IMR-90 (cell line): ENCODE measurements around the gene POU2F1. TPM values are rescaled to one million over a fixed set of nuclear protein-coding genes. Genes with fewer than 3 reads are reported as not detected.

Experiments
- ATAC-seq: fragments of 200-7000 bp; cut with Tn5 transposase; 2 replicates; pipeline ENCODE4 v1.9.1; 2020; ENCODE audit warnings: low read depth, mild to moderate bottlenecking, moderate library complexity
- BruUV-seq: library from RNA; stranded (reverse); fragments of 400-500 nt; replicated peaks from 2 replicates; lab custom pipeline; 2021; lab: Mats Ljungman, UMichigan
- CTCF ChIA-PET: fragments of 300-600 bp; formaldehyde crosslinking; extraction: SDS; loops from one replicate; lab custom pipeline; 2021; ENCODE audit warnings: antibody characterized with exemption; lab: Yijun Ruan, JAX
- POLR2A ChIA-PET: fragments of 300-600 bp; sonication (Branson Sonifier 250); formaldehyde crosslinking; loops from one replicate; lab custom pipeline; 2022; ENCODE audit warnings: antibody characterized with exemption; ENCODE audit not compliant: unreplicated experiment; lab: Charles Lee
- DNase-seq: peaks from one replicate; pipeline ENCODE4 v3.0.0; 2013
- H2AFZ ChIP-seq: replicated peaks from 2 replicates; pipeline ENCODE3; 2013; ENCODE audit warnings: low read length, mild to moderate bottlenecking; ENCODE audit not compliant: poor library complexity
- H2AK5ac ChIP-seq: 2 replicates; pipeline ENCODE4 v1.6.1; 2013; ENCODE audit warnings: low read depth, low read length, inconsistent platforms
- H2AK9ac ChIP-seq: replicated peaks from 2 replicates; pipeline ENCODE3; 2013; ENCODE audit warnings: mild to moderate bottlenecking, low read depth, low read length, moderate library complexity; ENCODE audit not compliant: poor library complexity
- H2BK120ac ChIP-seq: 2 replicates; pipeline ENCODE4 v1.6.1; 2013; ENCODE audit warnings: low read depth, low read length, inconsistent platforms
- H2BK15ac ChIP-seq: 3 replicates; pipeline ENCODE4 v1.6.1; 2013; ENCODE audit warnings: low read depth, low read length, inconsistent platforms
- H2BK20ac ChIP-seq: 2 replicates; pipeline ENCODE4 v1.6.1; 2013; ENCODE audit warnings: low read depth, mild to moderate bottlenecking, inconsistent platforms, low read length, moderate library complexity
- H2BK5ac ChIP-seq: 2 replicates; pipeline ENCODE4 v1.6.1; 2013; ENCODE audit warnings: mild to moderate bottlenecking, low read depth, low read length, inconsistent platforms; ENCODE audit not compliant: poor library complexity, severe bottlenecking
- H3K14ac ChIP-seq: replicated peaks from 2 replicates; pipeline ENCODE4 v1.6.1; 2013; ENCODE audit warnings: low read depth, low read length, inconsistent platforms
- H3K18ac ChIP-seq: 2 replicates; pipeline ENCODE4 v1.6.1; 2013; ENCODE audit warnings: low read depth, low read length, control low read depth
- H3K23ac ChIP-seq: 2 replicates; pipeline ENCODE4 v1.6.1; 2013; ENCODE audit warnings: low read depth, low read length, inconsistent platforms
- H3K27ac ChIP-seq: 2 replicates; pipeline ENCODE4 v1.5.1; 2013; ENCODE audit warnings: mild to moderate bottlenecking, control low read depth, low read length; ENCODE audit not compliant: insufficient read depth
- H3K27me3 ChIP-seq: 2 replicates; pipeline ENCODE4 v1.6.1; 2013; ENCODE audit warnings: low read length; ENCODE audit not compliant: control insufficient read depth, insufficient read depth
- H3K36me3 ChIP-seq: 2 replicates; pipeline ENCODE4 v1.6.1; 2013; ENCODE audit warnings: low read length, mixed read lengths; ENCODE audit not compliant: control insufficient read depth, insufficient read depth
- H3K4ac ChIP-seq: 2 replicates; pipeline ENCODE4 v1.6.1; 2013; ENCODE audit warnings: low read depth, low read length, inconsistent platforms
- H3K4me1 ChIP-seq: 2 replicates; pipeline ENCODE4 v1.6.1; 2013; ENCODE audit warnings: low read length, mixed read lengths; ENCODE audit not compliant: control insufficient read depth, insufficient read depth
- H3K4me2 ChIP-seq: 2 replicates; pipeline ENCODE4 v1.6.1; 2013; ENCODE audit warnings: low read depth, mild to moderate bottlenecking, control low read depth, low read length, moderate library complexity
- H3K4me3 ChIP-seq: 2 replicates; pipeline ENCODE4 v1.5.1; 2013; ENCODE audit warnings: low read depth, mild to moderate bottlenecking, control low read depth, low read length, moderate library complexity; ENCODE audit not compliant: insufficient read depth
- H3K56ac ChIP-seq: 2 replicates; pipeline ENCODE4 v1.6.1; 2013; ENCODE audit warnings: low read length, inconsistent platforms; ENCODE audit not compliant: insufficient read depth; ENCODE audit errors: extremely low read depth
- H3K79me1 ChIP-seq, 2 experiments: 2 replicates each; pipeline ENCODE4 v1.6.1; 2013; ENCODE audit warnings: low read length in 2 of 2, inconsistent platforms in 1 of 2, low read depth in 1 of 2
- H3K9ac ChIP-seq: 2 replicates; pipeline ENCODE4 v1.6.1; 2013; ENCODE audit warnings: low read depth, low read length, control low read depth
- H3K9me1 ChIP-seq: 2 replicates; pipeline ENCODE4 v1.6.1; 2013; ENCODE audit warnings: low read length, inconsistent platforms; ENCODE audit not compliant: insufficient read depth
- H3K9me3 ChIP-seq: 2 replicates; pipeline ENCODE4 v1.6.1; 2013; ENCODE audit warnings: low read length; ENCODE audit not compliant: control insufficient read depth, insufficient read depth
- H4K20me1 ChIP-seq: 2 replicates; pipeline ENCODE4 v1.6.1; 2013; ENCODE audit warnings: low read length, inconsistent platforms; ENCODE audit not compliant: insufficient read depth
- H4K5ac ChIP-seq: 2 replicates; pipeline ENCODE4 v1.6.1; 2013; ENCODE audit warnings: mild to moderate bottlenecking, low read depth, low read length, control low read depth
- H4K8ac ChIP-seq, 2 experiments: 2 replicates each; pipeline ENCODE4 v1.6.1; 2013; ENCODE audit warnings: low read depth in 2 of 2, low read length in 2 of 2, control low read depth in 1 of 2, inconsistent platforms in 1 of 2
- H4K91ac ChIP-seq: 2 replicates; pipeline ENCODE4 v1.6.1; 2013; ENCODE audit warnings: low read depth, low read length, inconsistent platforms; ENCODE audit not compliant: insufficient read depth
- BHLHE40 ChIP-seq: fragments of 150-350 bp; IDR thresholded peaks from 2 replicates; pipeline ENCODE4 v1.6.1; 2016; ENCODE audit warnings: mild to moderate bottlenecking, low read depth, low read length
- CEBPB ChIP-seq: IDR thresholded peaks from 2 replicates; pipeline ENCODE4 v1.6.1; 2012; ENCODE audit warnings: low read depth, low read length, improper control_type of control experiment
- CHD1 ChIP-seq: IDR thresholded peaks from 2 replicates; pipeline ENCODE4 v1.6.1; 2012; ENCODE audit warnings: low read depth, low read length, improper control_type of control experiment
- CTCF ChIP-seq: conservative IDR thresholded peaks from 2 replicates; pipeline ENCODE4 v1.5.1; 2012; ENCODE audit warnings: mild to moderate bottlenecking, low read depth, low read length, improper control_type of control experiment
- ELK1 ChIP-seq: fragments of 150-350 bp; IDR thresholded peaks from 2 replicates; pipeline ENCODE4 v1.6.1; 2016; ENCODE audit warnings: low read depth, mild to moderate bottlenecking, low read length, moderate library complexity, borderline replicate concordance
- FOS ChIP-seq: fragments of 150-350 bp; IDR thresholded peaks from 2 replicates; pipeline ENCODE4 v1.6.1; 2016; ENCODE audit warnings: low read depth, low read length
- MAFK ChIP-seq: IDR thresholded peaks from 2 replicates; pipeline ENCODE4 v1.6.1; 2012; ENCODE audit warnings: low read depth, low read length, improper control_type of control experiment
- MAZ ChIP-seq: IDR thresholded peaks from 2 replicates; pipeline ENCODE4 v1.6.1; 2012; ENCODE audit warnings: low read depth, mild to moderate bottlenecking, low read length, improper control_type of control experiment, moderate library complexity, borderline replicate concordance
- MXI1 ChIP-seq: IDR thresholded peaks from 2 replicates; pipeline ENCODE4 v1.6.1; 2012; ENCODE audit warnings: low read depth, mild to moderate bottlenecking, low read length, moderate library complexity, borderline replicate concordance
- NFE2L2 ChIP-seq: fragments of 150-350 bp; IDR thresholded peaks from 2 replicates; pipeline ENCODE4 v1.6.1; 2016; ENCODE audit warnings: low read depth, mild to moderate bottlenecking, low read length
- POLR2A ChIP-seq: IDR thresholded peaks from 2 replicates; pipeline ENCODE4 v1.6.1; 2012; ENCODE audit warnings: mild to moderate bottlenecking, low read depth, low read length
- RAD21 ChIP-seq: IDR thresholded peaks from 2 replicates; pipeline ENCODE4 v1.6.1; 2012; ENCODE audit warnings: low read length, improper control_type of control experiment
- RCOR1 ChIP-seq: IDR thresholded peaks from 2 replicates; pipeline ENCODE4 v1.6.1; 2012; ENCODE audit warnings: mild to moderate bottlenecking, low read length, improper control_type of control experiment; ENCODE audit not compliant: insufficient replicate concordance
- RFX5 ChIP-seq: IDR thresholded peaks from 2 replicates; pipeline ENCODE4 v1.8.0; 2012; ENCODE audit warnings: low read depth, mild to moderate bottlenecking, low read length, moderate library complexity
- SMC3 ChIP-seq: fragments of 150-350 bp; IDR thresholded peaks from 2 replicates; pipeline ENCODE4 v1.6.1; 2016; ENCODE audit warnings: low read depth, mild to moderate bottlenecking, antibody characterized with exemption, low read length, moderate library complexity
- WGBS, 2 experiments: methylation state at CpG; one replicate each; pipeline versions ENCODE4 v1.1.5 to v1.1.7; 2013; ENCODE audit warnings: missing lambda C conversion rate in 2 of 2; ENCODE audit not compliant: insufficient read length in 1 of 2; ENCODE audit errors: extremely low coverage in 2 of 2; 5-methylcytosine and 5-hydroxymethylcytosine counted together
- dilution Hi-C: fragments of 300-500 bp; cut with HindIII; formaldehyde crosslinking; loops from one replicate; pipeline ENCODE4 v1.14.3; 2018; ENCODE audit warnings: low sequenced_read_pairs; ENCODE audit not compliant: unreplicated experiment
- in situ Hi-C: fragments of 300-500 bp; cut with MboI; formaldehyde crosslinking; loops from 3 replicates; pipeline ENCODE4 v1.14.3; 2019; ENCODE audit warnings: low sequenced_read_pairs, inconsistent platforms, mixed read lengths
- intact Hi-C: fragments of 100-400 bp; cut with micrococcal nuclease; formaldehyde crosslinking; loops from 2 replicates; pipeline ENCODE4 v1.10.0; 2022
- polyA plus RNA-seq, 3 experiments: library from polyadenylated mRNA; depleted of rRNA; stranded (reverse); fragments of >200 nt; gene quantifications; 2 replicates each; pipeline ENCODE4 v1.2.3, GENCODE V29; 2012; ENCODE audit warnings: low replicate concordance in 1 of 3
- total RNA-seq: library from RNA; depleted of rRNA; stranded (reverse); fragments of >200 nt; gene quantifications from 2 replicates; pipeline ENCODE4 v1.2.3, GENCODE V29; 2012
- TF ChIP-seq, protein P1 (sequence below): fragments of 150-350 bp; IDR thresholded peaks from 2 replicates; pipeline ENCODE4 v1.6.1; 2017; ENCODE audit warnings: mild to moderate bottlenecking, antibody characterized with exemption, low read length, low read depth

The POU2F1 gene
- total and polyA plus RNA-seq, 2 of the 4 experiments (the other 2 are of a cell fraction), result 1.2 to 3.4 TPM

GRCh38 chr1:167452483-167452882 is 231.8 kb downstream of the POU2F1 start:
- H3K14ac ChIP-seq, result no peak overlapping the region
- dilution Hi-C loops, result no loop called here
- no peak for ATAC-seq

More at GRCh38 chr1:167452483-167452882, 231.8 kb downstream of the POU2F1 start:
- no peak overlapping the region for H2BK20ac ChIP-seq
- no peaks in the 10 kb centered on the region for H3K4me1 ChIP-seq
- no peaks in the 10 kb centered on the region for H3K79me1 ChIP-seq
- H3K27me3 ChIP-seq, result peaks cover 20% of the 10 kb centered on the region
- H3K9ac ChIP-seq, result no peak overlapping the region
- BruUV-seq, result no TSS peak
- ChIA-PET POLR2A (no interaction called here), CTCF (no interaction called here)
- TF ChIP-seq MXI1 (no peak), MAFK (no peak), POLR2A (no peak), RFX5 (no peak), MAZ (no peak), CTCF (no peak), NFE2L2 (no peak), CHD1 (no peak), ELK1 (no peak), RCOR1 (no peak), RAD21 (no peak), FOS (no peak), BHLHE40 (no peak), CEBPB (no peak), SMC3 (no peak)
- TF ChIP-seq, protein P1, sequence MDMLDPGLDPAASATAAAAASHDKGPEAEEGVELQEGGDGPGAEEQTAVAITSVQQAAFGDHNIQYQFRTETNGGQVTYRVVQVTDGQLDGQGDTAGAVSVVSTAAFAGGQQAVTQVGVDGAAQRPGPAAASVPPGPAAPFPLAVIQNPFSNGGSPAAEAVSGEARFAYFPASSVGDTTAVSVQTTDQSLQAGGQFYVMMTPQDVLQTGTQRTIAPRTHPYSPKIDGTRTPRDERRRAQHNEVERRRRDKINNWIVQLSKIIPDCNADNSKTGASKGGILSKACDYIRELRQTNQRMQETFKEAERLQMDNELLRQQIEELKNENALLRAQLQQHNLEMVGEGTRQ, result no peak
- no peak overlapping the region for H3K4me3 ChIP-seq
- H4K91ac ChIP-seq, result no peak overlapping the region
- no peak overlapping the region for H2BK120ac ChIP-seq
- H3K27ac ChIP-seq, result no peak overlapping the region
- H2BK15ac ChIP-seq, result no peak overlapping the region
- in situ Hi-C loops, result no loop called here
- no peak overlapping the region for H3K18ac ChIP-seq
- H4K20me1 ChIP-seq, result no peaks in the 10 kb centered on the region
- H4K8ac ChIP-seq, result no peak overlapping the region
- no peak overlapping the region for H3K4me2 ChIP-seq
- no peak overlapping the region for H2AFZ ChIP-seq
- WGBS, 2 experiments, result 60% methylated on average over 3 of the region's 8 CpGs; no CpG with 5 or more reads in 1 of the 2 experiments
- H3K9me3 ChIP-seq, result no peaks in the 10 kb centered on the region
- H3K36me3 ChIP-seq, result no peaks in the 10 kb centered on the region
- intact Hi-C loops, result loop anchor here (10.0 kb wide), 1 partner anchor 232 kb away; no protein-coding TSS in a partner anchor
- H3K56ac ChIP-seq, result no peak overlapping the region
- no peak overlapping the region for H2AK9ac ChIP-seq
- no peak overlapping the region for H3K23ac ChIP-seq
- no peak overlapping the region for H2BK5ac ChIP-seq
- DNase-seq, result no peak
- no peaks in the 10 kb centered on the region; the same call in 1 of the 2 replicates for H3K9me1 ChIP-seq
- no peak overlapping the region for H2AK5ac ChIP-seq
- H3K4ac ChIP-seq, result no peak overlapping the region
- H4K5ac ChIP-seq, result no peak overlapping the region
